Measurements from ENCODE around the gene DNAJC16.
A peak's percentile ranks its signal among the peaks of the same experiment; 100 is the strongest.
"Not testable (repeated sequence)": the region's sequence is repeated elsewhere in the genome, so short reads cannot be mapped to it uniquely, and the experiment has no call there.

DNAJC16 gene

DNA sequence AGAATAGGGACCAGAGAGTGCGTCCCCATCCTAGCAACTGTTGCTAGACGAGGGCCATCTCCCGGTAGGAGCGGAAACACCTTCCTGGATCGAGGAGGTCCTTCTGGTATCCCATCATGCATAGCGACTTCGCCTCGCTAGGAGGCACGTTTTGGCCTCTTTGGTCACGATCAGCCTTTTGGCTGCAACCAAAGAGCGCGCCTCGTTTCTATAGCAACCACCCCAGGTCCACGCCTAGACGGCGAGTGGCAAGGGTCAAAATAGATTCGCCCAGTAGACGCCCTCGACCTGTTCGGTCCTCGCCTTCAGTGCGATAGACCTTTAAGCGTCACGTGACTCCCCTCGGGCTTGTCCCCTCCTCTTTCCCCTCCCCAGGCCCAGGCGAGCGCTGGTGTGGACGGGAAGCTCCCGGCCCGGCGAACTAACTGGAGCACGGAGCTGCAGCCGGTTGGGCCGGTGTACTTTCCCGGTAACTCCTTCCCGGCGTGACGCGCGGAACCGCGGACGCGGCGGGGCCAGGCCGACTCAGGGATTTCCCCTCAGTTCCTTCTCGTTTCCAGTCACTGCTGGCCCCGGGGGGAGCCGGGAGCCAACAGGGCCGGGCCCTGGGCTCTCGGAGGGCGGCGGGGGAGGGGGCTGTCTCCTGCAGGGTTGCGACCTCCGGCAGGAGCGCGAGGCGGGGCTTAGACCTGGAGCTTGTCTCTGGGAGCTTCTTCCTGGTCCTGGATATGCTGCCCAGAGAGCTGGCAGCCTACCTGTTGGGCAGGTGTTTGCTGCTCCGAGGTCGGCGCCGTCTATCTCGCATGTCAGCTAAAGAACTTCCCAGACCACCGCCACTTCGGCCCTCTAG, at the start of gene DNAJC16:
Gene DNAJC16, plus strand, starts transcription at position 359 of the 850 bp plus-strand sequence. CDS start 2,258 bp downstream, outside the sequence.
- in situ Hi-C loops (cut with HindIII; ENCODE audit: low sequenced_read_pairs): no loop called here
- peak; percentile 100 for DNase-seq (ENCODE audit: low read depth, low spot score)
- peak within 1 kb of the TSS; percentile 82 for H3K4me3 ChIP-seq (ENCODE audit: low read depth, low read length)
- TF ChIP-seq, protein P1, sequence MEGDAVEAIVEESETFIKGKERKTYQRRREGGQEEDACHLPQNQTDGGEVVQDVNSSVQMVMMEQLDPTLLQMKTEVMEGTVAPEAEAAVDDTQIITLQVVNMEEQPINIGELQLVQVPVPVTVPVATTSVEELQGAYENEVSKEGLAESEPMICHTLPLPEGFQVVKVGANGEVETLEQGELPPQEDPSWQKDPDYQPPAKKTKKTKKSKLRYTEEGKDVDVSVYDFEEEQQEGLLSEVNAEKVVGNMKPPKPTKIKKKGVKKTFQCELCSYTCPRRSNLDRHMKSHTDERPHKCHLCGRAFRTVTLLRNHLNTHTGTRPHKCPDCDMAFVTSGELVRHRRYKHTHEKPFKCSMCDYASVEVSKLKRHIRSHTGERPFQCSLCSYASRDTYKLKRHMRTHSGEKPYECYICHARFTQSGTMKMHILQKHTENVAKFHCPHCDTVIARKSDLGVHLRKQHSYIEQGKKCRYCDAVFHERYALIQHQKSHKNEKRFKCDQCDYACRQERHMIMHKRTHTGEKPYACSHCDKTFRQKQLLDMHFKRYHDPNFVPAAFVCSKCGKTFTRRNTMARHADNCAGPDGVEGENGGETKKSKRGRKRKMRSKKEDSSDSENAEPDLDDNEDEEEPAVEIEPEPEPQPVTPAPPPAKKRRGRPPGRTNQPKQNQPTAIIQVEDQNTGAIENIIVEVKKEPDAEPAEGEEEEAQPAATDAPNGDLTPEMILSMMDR (IDR thresholded peaks at IDR 0.05; ENCODE audit: low read depth, low read length): peak; percentile 38

DNA sequence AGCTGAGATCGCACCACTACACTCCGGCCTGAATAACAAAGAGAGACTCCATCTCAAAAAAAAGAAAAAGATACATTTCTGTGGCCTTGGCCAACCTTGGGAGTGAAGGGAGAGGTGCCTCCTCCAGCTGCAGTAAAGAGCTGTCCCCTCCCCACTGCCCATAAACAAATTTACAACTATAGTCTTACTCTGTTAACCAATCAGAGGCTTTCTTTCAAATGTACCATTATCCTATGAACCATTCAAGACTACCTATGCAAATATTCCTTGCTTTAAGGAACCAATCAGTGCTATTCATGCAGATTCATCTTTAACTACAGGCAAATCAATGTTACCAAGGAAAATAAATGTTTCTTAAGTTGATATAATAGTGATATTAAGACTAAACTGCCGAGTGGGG, 49.7 kb upstream of the DNAJC16 start:
- no peak for DNase-seq (ENCODE audit: low read depth, low spot score)
- in situ Hi-C loops (cut with HindIII; ENCODE audit: low sequenced_read_pairs): no loop called here
- TF ChIP-seq, protein P1 (IDR thresholded peaks at IDR 0.05; ENCODE audit: low read depth, low read length): no peak
- H3K4me3 ChIP-seq (ENCODE audit: low read depth, low read length): no peak overlapping the region

DNA sequence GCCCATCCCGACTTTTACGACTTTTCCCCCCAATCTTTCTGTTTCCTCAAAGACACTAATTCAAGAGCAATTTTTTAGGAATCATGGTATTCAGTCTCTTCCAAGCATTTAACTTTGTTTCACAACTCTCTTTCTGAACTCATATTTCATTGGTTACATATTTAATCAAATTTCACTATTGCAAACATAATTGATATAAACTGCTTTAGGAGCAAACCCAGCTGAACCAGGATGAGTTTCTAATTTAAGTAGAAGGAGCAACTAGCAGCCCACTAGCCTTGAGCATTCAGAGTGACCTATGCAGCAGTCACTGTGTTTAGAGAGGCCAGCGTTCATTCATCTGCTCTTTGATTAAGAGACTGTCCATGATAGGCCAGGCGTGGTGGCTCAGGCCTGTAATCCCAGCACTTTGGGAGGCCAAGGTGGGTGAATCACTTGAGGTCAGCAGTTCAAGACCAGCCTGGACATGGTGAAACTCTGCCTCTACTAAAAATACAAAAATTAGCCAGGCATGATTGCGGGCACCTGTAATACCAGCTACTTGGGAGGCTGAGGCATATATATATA, 48.9 kb upstream of the DNAJC16 start:
- TF ChIP-seq, protein P1 (IDR thresholded peaks at IDR 0.05; ENCODE audit: low read depth, low read length): no peak
- in situ Hi-C loops (cut with HindIII; ENCODE audit: low sequenced_read_pairs): no loop called here
- DNase-seq (ENCODE audit: low read depth, low spot score): no peak
- no peak overlapping the region for H3K4me3 ChIP-seq (ENCODE audit: low read depth, low read length)

DNA sequence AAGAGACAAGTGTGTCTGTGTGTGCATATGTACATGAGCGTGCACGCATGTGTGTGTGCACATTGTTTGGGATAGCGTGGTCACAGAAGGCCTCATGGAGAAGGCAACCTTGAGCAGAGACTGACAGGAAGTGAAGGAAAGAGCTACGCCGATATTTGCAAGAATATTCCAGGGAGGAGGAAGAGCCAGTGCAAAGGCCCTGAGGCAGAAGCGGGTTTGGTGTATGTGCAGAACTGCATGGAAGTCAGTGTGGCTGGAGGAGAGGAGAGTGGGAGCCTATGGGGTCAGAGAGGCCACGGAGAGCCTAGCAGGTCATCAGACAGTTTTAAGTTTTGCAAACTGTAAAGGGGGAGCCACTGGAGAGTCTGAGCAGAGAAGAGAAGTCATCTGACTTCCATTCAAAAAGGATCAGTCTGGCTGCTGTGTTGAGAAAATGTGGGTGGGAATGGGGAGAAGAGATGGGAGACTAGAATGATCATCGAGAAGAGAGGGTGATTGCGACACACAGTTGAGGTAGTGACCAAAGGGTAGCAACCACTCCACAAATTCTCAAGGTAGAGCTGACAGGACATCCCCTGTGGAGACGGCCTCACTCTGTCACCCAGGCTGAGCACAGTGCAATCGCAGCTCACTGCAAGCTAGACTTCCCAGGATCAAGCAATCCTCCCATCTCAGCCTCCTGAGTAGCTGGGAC, 46.8 kb upstream of the DNAJC16 start:
- H3K4me3 ChIP-seq (ENCODE audit: low read depth, low read length): no peak overlapping the region
- in situ Hi-C loops (cut with HindIII; ENCODE audit: low sequenced_read_pairs): no loop called here
- no peak for DNase-seq (ENCODE audit: low read depth, low spot score)
- TF ChIP-seq, protein P1 (IDR thresholded peaks at IDR 0.05; ENCODE audit: low read depth, low read length): no peak

DNA sequence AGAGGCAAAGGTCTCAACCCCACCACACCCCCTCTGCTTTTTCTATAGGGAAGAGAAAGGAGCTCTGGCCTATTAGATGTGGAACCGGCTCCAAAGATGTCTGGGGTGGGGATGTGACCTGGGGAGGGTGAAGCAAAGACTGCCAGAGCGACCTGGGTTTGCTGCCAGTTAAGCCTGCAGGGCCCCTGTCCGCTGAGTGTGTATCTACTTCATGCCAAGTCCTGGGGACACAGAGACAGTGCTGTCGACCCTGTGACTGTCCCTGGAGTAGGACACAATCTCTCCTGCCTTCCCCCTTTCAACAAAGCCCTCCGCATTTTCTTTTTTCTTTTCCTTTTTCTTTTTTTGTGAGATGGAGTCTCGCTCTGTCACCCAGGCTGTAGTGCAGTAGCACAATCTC, 44.2 kb upstream of the DNAJC16 start:
- DNase-seq (ENCODE audit: low read depth, low spot score); H3K4me3 ChIP-seq (ENCODE audit: low read depth, low read length); in situ Hi-C loops (cut with HindIII; ENCODE audit: low sequenced_read_pairs): not testable (repeated sequence)

DNA sequence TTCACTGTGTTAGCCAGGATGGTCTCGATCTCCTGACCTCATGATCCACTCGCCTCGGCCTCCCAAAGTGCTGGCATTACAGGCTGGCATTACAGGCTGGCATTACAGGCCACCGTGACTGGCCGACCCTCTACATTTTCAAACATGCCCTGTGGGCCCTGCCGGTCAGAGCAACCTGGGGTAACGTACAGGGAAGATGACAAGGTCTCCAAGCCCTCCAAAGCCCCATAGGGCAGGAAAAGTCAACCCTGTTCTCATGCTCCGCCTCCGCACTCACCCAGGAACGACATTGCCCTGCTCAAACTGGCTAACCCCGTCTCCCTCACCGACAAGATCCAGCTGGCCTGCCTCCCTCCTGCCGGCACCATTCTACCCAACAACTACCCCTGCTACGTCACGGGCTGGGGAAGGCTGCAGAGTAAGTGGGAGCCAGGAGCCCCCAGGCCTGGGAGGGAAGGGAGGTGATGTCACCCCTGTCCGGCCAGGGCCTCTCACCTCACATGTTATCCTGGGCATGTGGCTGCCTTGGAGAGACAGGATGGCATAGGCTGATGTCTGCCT, 43.6 kb upstream of the DNAJC16 start:
- in situ Hi-C loops (cut with HindIII; ENCODE audit: low sequenced_read_pairs); H3K4me3 ChIP-seq (ENCODE audit: low read depth, low read length); DNase-seq (ENCODE audit: low read depth, low spot score): not testable (repeated sequence)

DNA sequence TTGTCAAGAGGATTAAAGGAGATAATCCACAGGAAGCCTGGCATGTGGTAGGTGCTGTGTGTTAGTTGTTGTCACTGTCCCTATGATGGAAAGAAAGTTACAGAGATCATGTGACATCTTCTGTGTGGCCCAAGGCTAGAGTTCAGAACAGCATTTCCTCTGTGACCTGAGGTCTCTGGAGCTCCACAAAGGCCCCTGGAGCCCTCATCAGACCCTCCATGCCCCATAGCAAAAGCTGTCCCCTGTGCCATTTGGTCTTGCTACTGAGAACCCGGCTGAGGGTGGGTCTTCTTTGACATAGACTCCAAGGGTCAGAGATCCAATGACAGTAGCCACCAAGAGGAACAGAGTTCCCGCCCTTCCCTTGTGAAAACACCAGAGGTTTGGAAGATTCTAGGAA, 42.7 kb upstream of the DNAJC16 start:
- DNase-seq (ENCODE audit: low read depth, low spot score): no peak
- H3K4me3 ChIP-seq (ENCODE audit: low read depth, low read length): no peak overlapping the region
- TF ChIP-seq, protein P1 (IDR thresholded peaks at IDR 0.05; ENCODE audit: low read depth, low read length): no peak
- in situ Hi-C loops (cut with HindIII; ENCODE audit: low sequenced_read_pairs): no loop called here

DNA sequence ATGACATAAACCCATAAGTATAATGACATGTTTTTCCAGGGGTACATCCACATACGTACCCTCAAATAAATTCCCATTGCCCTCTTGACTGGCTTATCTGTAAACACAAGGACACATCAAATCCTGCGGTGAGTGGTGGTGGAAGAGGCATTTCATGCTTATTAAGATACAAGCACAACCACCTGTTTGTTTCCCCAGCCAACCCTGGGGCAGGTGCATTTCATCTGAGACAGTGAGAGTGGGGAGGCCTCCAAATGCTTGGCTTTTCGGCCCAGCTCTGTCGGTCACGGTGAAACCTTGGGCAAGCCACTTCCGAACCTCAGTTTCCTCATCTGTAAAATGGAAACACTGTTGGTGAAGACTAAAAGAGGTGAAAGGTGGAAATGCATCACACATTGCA, 42.2 kb upstream of the DNAJC16 start:
- in situ Hi-C loops (cut with HindIII; ENCODE audit: low sequenced_read_pairs): not testable (repeated sequence)

More for the DNA sequence above, 42.2 kb upstream of the DNAJC16 start:
- not testable (repeated sequence) for DNase-seq (ENCODE audit: low read depth, low spot score); H3K4me3 ChIP-seq (ENCODE audit: low read depth, low read length)

All from astrocyte of the spinal cord (primary cell).